Transverse colon (tissue), 4 donors: Measurements from ENCODE around the gene ZNF740.
"Not testable (repeated sequence)": the region's sequence is repeated elsewhere in the genome, so short reads cannot be mapped to it uniquely, and the experiment has no call there.

ENCODE experiments used
- CTCF ChIP-seq, 5 experiments: fragments of 200-600 bp in 3 of 5; fragments of 450-650 bp in 2 of 5; sonication (generic) in 3 of 5; IDR thresholded peaks; 1 replicate in 2 of 5; 2 replicates in 3 of 5; pipeline ENCODE4 v1.5.1; 2016 to 2017; ENCODE audit warnings: antibody characterized with exemption in 5 of 5, inconsistent platforms in 3 of 5, mild to moderate bottlenecking in 2 of 5, moderate library complexity in 1 of 5
- EP300 ChIP-seq: sonication (generic); formaldehyde crosslinking; IDR thresholded peaks from one replicate; pipeline ENCODE4 v1.6.1; 2017; ENCODE audit warnings: antibody characterized with exemption, low read depth
- POLR2A ChIP-seq: fragments of 450-650 bp; IDR thresholded peaks from one replicate; pipeline ENCODE4 v1.6.1; 2016; ENCODE audit warnings: antibody characterized with exemption, mild to moderate bottlenecking, moderate library complexity
- POLR2AphosphoS5 ChIP-seq, 3 donors: sonication (generic); formaldehyde crosslinking; IDR thresholded peaks; one replicate each; pipeline ENCODE4 v1.6.1; 2016; ENCODE audit warnings: antibody characterized with exemption in 3 of 3

DNA sequence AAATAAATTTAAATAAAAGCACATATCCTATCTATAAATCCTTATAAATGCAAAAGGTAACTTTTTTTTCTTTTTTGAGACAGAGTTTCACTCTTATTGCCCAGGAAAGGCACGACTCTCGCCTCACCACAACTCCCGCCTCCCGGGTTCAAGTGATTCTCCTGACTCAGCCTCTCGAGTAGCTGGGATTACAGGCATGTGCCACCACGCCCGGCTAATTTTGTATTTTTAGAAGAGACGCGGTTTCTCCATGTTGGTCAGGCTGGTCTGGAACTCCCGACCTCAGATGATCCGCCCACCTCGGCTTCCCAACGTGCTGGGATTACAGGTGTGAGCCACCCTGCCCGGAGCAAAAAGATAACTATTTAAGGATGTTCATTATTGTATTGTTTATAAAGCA is 1.7 kb upstream of the ZNF740 start:
- not testable (repeated sequence) for TF ChIP-seq CTCF (IDR thresholded peaks at IDR 0.05); EP300; POLR2A; POLR2AphosphoS5 (IDR thresholded peaks at IDR 0.05)
